ENCODE measurements around the gene BMPER. TPM values are rescaled to one million over a fixed set of nuclear protein-coding genes. Genes with fewer than 3 reads are reported as not detected.

Gene BMPER
- total RNA-seq, 1 experiment from 2014 or later = not detected

DNA sequence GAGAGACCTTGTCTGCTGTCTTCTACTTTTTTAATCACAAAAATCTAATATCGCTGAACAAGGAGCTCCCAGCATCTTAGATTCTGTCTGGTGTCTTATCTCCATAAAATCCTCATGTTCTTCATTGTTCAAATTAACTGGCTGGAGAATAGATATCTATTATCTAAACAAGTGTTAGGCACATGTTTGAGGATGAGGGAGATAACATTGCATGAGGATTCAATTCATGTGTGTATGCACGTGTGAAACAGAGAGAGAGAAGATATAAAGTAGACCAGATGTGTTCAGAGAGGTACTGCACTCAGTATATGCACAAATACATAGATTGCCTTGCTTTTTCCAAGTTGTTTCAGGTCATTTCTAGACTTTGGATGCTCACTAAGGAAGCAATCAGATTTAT lies 5.4 kb downstream of the BMPER start:
- H3K4me1 Mint-ChIP-seq (ENCODE audit: low read depth, unreplicated experiment) = no peaks in the 10 kb centered on the region
- BruUV-seq (replicated peaks) = no TSS peak
- intact Hi-C loops (cut with micrococcal nuclease; ENCODE audit: unreplicated experiment) = no loop called here
- H3K36me3 Mint-ChIP-seq (ENCODE audit: insufficient read depth, unreplicated experiment) = no peaks in the 10 kb centered on the region
- no peak overlapping the region for H3K4me3 Mint-ChIP-seq (ENCODE audit: unreplicated experiment)
- no peaks in the 10 kb centered on the region for H3K36me3 ChIP-seq (ENCODE audit: control insufficient read depth, insufficient read depth, low read length)
- H3K9me3 ChIP-seq = no peaks in the 10 kb centered on the region
- H3K4me3 ChIP-seq (ENCODE audit: low read depth, low read length) = no peak overlapping the region
- TF ChIP-seq CTCF (IDR thresholded peaks at IDR 0.05; ENCODE audit: insufficient read depth in 1 of 2, low read depth in 1 of 2, low read length in 1 of 2, severe bottlenecking in 1 of 2, unreplicated experiment in 1 of 2) = no peak
- no peaks in the 10 kb centered on the region for H3K9me3 Mint-ChIP-seq (ENCODE audit: unreplicated experiment)
- no peaks in the 10 kb centered on the region for H3K4me1 ChIP-seq
- H3K27ac Mint-ChIP-seq (ENCODE audit: unreplicated experiment) = no peak overlapping the region
- ChIA-PET POLR2A (interaction anchor here (0.5 kb wide), 1 partner anchor 1678 kb away, joined by 4 read pairs; no protein-coding TSS in a partner anchor), CTCF (no interaction called here)
- peaks cover 36% of the 10 kb centered on the region for H3K27me3 Mint-ChIP-seq (ENCODE audit: insufficient read depth, unreplicated experiment)
- no peak for DNase-seq
- no peaks in the 10 kb centered on the region for H3K27me3 ChIP-seq (replicated peaks; ENCODE audit: control insufficient read depth, insufficient read depth, low read length)

DNA sequence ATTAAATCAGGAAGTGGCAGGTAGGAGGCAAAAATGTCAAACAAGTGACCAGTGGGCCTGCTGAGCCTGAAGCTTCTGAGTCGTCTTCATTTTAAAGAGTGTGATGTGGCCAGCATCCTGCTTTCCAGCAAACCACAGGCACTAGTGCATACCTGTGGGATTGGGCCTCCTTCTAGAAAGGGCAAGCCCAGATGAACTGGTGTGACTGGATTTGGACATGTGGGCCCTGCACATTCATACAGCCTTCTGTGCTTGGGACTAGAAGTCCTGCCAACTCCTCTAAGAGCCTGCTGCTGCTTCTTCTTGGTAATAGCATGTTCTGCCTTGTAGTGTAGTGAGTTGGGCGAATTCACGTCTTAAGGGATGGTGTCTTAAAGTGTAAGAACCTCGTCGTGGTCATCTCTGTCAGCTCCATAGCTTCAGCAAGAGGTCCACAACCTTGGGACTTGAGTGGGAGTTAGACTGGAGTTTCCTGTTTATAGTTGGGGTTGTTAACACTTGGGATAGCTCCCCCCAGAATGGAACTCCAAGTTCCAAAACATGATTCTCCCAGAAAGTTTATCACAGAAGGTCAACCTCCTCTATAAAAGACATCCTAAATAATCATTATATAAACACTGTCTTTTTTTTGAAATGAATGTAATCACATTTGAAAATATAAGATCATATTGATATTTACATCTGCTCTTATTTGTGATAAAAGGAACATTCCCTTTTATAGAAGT lies 11.2 kb downstream of the BMPER start:
- Mint-ChIP-seq H3K36me3 (ENCODE audit: insufficient read depth, unreplicated experiment) (no peaks in the 10 kb centered on the region), H3K4me3 (ENCODE audit: unreplicated experiment) (no peak overlapping the region), H3K4me1 (ENCODE audit: low read depth, unreplicated experiment) (no peaks in the 10 kb centered on the region), H3K27ac (ENCODE audit: unreplicated experiment) (no peak overlapping the region), H3K27me3 (ENCODE audit: insufficient read depth, unreplicated experiment) (peaks cover 18% of the 10 kb centered on the region), H3K9me3 (ENCODE audit: unreplicated experiment) (no peaks in the 10 kb centered on the region)
- Histone ChIP-seq H3K36me3 (ENCODE audit: control insufficient read depth, insufficient read depth, low read length) (no peaks in the 10 kb centered on the region), H3K4me3 (ENCODE audit: low read depth, low read length) (no peak overlapping the region), H3K9me3 (no peaks in the 10 kb centered on the region), H3K4me1 (no peaks in the 10 kb centered on the region), H3K27me3 (replicated peaks; ENCODE audit: control insufficient read depth, insufficient read depth, low read length) (no peaks in the 10 kb centered on the region)
- ChIA-PET POLR2A (no interaction called here), CTCF (no interaction called here)
- BruUV-seq (replicated peaks) = no TSS peak
- DNase-seq = no peak
- no peak for TF ChIP-seq CTCF (IDR thresholded peaks at IDR 0.05; ENCODE audit: insufficient read depth in 1 of 2, low read depth in 1 of 2, low read length in 1 of 2, severe bottlenecking in 1 of 2, unreplicated experiment in 1 of 2)
- intact Hi-C loops (cut with micrococcal nuclease; ENCODE audit: unreplicated experiment) = no loop called here

GRCh38 chr7:33917661-33918060 lies 12.3 kb downstream of the BMPER start:
- H3K36me3 Mint-ChIP-seq (ENCODE audit: insufficient read depth, unreplicated experiment) = no peaks in the 10 kb centered on the region
- intact Hi-C loops (cut with micrococcal nuclease; ENCODE audit: unreplicated experiment) = no loop called here
- peaks cover 18% of the 10 kb centered on the region for H3K27me3 Mint-ChIP-seq (ENCODE audit: insufficient read depth, unreplicated experiment)
- no peaks in the 10 kb centered on the region for H3K36me3 ChIP-seq (ENCODE audit: control insufficient read depth, insufficient read depth, low read length)
- H3K9me3 ChIP-seq = no peaks in the 10 kb centered on the region
- no peak overlapping the region for H3K27ac Mint-ChIP-seq (ENCODE audit: unreplicated experiment)
- H3K4me1 ChIP-seq = no peaks in the 10 kb centered on the region
- CTCF ChIA-PET = no interaction called here
- H3K9me3 Mint-ChIP-seq (ENCODE audit: unreplicated experiment) = no peaks in the 10 kb centered on the region
- no TSS peak for BruUV-seq (replicated peaks)
- H3K4me3 Mint-ChIP-seq (ENCODE audit: unreplicated experiment) = no peak overlapping the region
- POLR2A ChIA-PET = no interaction called here
- no peak for TF ChIP-seq CTCF (IDR thresholded peaks at IDR 0.05; ENCODE audit: insufficient read depth in 1 of 2, low read depth in 1 of 2, low read length in 1 of 2, severe bottlenecking in 1 of 2, unreplicated experiment in 1 of 2)
- H3K4me3 ChIP-seq (ENCODE audit: low read depth, low read length) = no peak overlapping the region
- H3K27me3 ChIP-seq (replicated peaks; ENCODE audit: control insufficient read depth, insufficient read depth, low read length) = no peaks in the 10 kb centered on the region
- DNase-seq = no peak
- no peaks in the 10 kb centered on the region for H3K4me1 Mint-ChIP-seq (ENCODE audit: low read depth, unreplicated experiment)
